Epithelial cell of proximal tubule (primary cell): ENCODE measurements around the gene DCP2. TPM values are rescaled to one million over a fixed set of nuclear protein-coding genes. Genes with fewer than 3 reads are reported as not detected.

Experiments used
- DNase-seq: peaks from one replicate; pipeline ENCODE4 v3.0.0-alpha.2; 2011; ENCODE audit warnings: low read depth
- H3K4me3 ChIP-seq: 2 replicates; pipeline ENCODE4 v1.5.1; 2011; ENCODE audit warnings: low read depth, mild to moderate bottlenecking, low read length
- total RNA-seq: library from RNA; depleted of rRNA; stranded (reverse); fragments of >200 nt; gene quantifications from 2 replicates; pipeline ENCODE4 v1.2.3, GENCODE V29; 2015
- TF ChIP-seq, protein P1 (sequence below): conservative IDR thresholded peaks from 2 replicates; pipeline ENCODE4 v1.5.1; 2012; ENCODE audit warnings: low read depth, mild to moderate bottlenecking, low read length

Gene DCP2
- total RNA-seq, 1 donor from 2014 or later = 28.9 TPM

DNA sequence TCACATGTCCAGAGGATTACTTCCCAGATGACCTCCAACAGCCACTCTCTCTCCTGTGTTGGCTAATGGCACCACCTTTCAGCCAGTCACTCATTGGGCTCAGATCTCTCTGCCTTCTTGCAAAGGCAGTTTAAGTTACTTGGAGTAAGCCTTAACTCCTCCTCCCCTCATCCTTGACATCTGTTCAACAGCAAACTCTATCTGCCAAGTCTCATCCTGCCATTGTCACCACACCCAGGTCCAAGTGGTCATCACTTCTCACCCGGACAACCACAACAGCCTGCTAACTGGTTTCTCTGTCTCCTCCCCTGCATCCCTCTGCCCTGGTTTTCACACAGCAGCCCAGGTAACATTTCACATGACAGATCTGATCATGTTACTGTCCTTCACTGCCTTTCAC lies 58.5 kb downstream of the DCP2 start:
- no peak overlapping the region for H3K4me3 ChIP-seq
- DNase-seq = no peak
- TF ChIP-seq, protein P1, sequence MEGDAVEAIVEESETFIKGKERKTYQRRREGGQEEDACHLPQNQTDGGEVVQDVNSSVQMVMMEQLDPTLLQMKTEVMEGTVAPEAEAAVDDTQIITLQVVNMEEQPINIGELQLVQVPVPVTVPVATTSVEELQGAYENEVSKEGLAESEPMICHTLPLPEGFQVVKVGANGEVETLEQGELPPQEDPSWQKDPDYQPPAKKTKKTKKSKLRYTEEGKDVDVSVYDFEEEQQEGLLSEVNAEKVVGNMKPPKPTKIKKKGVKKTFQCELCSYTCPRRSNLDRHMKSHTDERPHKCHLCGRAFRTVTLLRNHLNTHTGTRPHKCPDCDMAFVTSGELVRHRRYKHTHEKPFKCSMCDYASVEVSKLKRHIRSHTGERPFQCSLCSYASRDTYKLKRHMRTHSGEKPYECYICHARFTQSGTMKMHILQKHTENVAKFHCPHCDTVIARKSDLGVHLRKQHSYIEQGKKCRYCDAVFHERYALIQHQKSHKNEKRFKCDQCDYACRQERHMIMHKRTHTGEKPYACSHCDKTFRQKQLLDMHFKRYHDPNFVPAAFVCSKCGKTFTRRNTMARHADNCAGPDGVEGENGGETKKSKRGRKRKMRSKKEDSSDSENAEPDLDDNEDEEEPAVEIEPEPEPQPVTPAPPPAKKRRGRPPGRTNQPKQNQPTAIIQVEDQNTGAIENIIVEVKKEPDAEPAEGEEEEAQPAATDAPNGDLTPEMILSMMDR = no peak

DNA sequence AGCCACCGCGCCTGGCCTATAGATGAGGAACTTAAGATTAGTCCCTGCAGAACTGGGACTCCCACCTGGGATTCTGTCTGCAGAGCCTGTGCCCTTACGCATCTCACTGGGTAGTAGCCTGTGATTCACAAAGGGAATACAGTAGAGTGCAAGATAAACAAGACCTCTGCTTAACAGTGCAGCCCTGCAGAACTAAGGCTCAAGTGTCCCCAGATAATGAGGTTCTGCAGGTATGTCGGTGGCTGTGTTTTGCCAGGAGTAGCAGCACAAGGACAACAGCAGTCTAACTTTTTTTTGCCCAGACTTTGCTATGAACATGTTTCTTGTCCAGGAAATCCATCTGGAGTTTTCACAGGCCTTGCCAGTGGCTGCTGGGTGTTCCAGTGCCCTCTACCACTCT lies 59.7 kb downstream of the DCP2 start:
- H3K4me3 ChIP-seq = no peak overlapping the region
- TF ChIP-seq, protein P1 = no peak
- no peak for DNase-seq

DNA sequence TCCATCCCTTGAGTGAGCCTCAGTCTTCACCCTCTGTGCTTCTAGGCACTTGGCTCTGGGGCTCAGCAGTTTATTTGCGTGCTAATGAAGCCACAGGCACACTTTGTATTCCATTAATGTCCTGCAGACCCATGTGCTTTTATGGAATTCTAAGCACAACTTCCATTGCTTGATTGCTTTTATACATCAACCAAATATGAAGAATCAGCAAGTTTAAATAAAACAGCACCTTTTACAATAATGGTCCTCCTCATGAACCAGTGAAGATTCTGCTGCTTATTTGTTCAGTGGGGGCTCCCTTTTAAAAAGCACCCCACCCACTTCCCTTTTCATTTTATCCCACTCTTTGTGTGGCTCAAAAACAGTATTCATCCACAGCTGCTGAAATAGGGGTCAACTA lies 60.2 kb downstream of the DCP2 start:
- no peak overlapping the region for H3K4me3 ChIP-seq
- no peak for DNase-seq
- TF ChIP-seq, protein P1 = no peak

DNA sequence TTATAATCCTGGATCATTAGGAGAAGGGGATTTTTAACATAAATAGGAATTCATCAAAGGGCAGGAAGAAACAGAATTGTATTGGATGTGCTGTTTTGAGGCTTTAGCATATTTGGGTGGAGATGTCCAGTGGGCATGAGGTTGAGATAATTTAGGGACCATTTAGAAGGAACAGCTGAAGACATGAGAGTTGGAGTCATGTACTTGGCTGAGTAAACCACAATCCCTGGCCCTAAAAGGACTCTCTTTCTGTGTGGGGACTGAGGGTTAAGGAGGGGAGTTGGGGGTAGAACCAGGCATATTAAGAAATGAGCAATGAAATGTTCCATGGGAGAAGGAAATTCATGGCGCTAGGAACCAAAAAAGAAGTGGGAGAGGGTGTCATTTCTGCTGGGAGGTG lies 61.5 kb downstream of the DCP2 start:
- TF ChIP-seq, protein P1 = no peak
- DNase-seq = no peak
- H3K4me3 ChIP-seq = no peak overlapping the region

DNA sequence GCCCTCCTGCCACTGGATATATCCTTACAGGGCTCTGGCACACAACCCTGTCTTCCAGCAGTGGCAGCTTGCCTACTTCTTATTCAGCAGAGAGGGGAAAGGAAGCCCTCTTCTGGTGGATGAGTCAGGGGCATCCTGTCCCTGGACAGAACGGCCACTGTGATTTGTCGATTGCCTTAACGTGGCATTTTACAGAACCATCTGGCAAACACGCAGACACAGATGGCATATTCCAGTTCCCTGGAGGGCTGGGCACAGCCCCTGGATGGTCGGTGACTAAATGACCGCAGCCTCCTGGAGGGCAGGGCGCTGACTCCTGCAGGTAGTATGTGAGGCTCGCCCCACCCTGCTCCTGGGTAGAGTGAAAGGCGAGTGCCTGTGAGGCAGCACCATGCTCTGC lies 62.1 kb downstream of the DCP2 start:
- H3K4me3 ChIP-seq = no peak overlapping the region
- TF ChIP-seq, protein P1 = no peak
- DNase-seq = no peak

DNA sequence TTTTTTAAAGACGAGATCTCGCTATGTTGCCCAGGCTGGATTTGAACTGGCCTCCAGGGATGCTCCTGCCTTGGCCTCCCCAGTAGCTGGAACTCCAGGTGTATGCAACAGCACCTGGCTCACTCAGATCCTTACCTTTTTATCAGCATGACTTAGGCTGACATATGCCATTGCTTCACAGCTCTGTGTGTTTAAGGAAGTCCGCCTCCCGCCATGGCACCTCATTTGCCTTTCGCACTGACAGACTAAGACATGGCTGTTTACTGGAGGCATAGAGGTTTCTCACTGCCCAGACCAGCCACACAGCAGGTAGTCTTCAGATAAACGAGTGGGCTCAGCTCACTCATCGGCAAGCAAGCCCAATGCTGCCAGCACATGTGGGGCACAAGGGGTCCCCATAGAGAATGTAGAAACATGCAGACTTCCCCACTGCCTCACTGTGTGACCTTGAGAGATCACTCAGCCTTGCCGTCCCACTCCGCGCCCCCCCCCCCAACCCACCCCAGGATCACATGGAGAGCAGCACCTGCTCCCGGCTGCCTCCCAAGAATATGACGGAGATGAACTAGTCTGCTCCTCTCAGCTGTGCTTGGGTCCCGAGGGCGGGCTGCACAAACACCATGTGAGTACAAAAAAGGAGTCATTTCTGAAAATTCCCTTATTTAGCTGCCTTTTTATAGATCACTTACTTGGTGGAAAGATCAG lies 62.8 kb downstream of the DCP2 start:
- no peak for DNase-seq
- no peak overlapping the region for H3K4me3 ChIP-seq
- TF ChIP-seq, protein P1 = no peak

DNA sequence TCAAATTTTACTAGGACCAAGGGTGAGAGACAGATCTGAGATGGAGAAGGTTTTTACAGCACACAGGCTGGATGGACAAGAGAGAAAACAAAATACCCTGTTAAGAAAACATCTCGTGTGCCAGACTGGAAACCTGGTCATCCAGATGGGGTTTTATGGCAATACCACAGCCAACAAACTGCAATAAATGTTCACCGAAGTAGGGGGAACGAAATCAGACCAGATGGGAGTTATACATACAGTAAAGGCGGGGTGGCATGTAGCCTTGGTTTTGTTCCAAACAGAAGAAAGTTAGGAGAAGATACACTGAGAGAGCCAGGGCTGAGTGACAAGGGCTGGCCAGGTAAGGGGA lies 63.3 kb downstream of the DCP2 start:
- TF ChIP-seq, protein P1 = no peak

More for the DNA sequence above, 63.3 kb downstream of the DCP2 start:
- H3K4me3 ChIP-seq = no peak overlapping the region
- DNase-seq = no peak
